CD4-positive, alpha-beta T cell (primary cell): Measurements from ENCODE around the gene OR3A3. TPM values are rescaled to one million over a fixed set of nuclear protein-coding genes. Genes with fewer than 3 reads are reported as not detected.
"Not testable (repeated sequence)": the region's sequence is repeated elsewhere in the genome, so short reads cannot be mapped to it uniquely, and the experiment has no call there.

ENCODE experiments used
- ATAC-seq: fragments of 200-7000 bp; cut with Tn5 transposase; one replicate; pipeline ENCODE4 v1.10.0; 2022; ENCODE audit warnings: mild to moderate bottlenecking; ENCODE audit not compliant: poor library complexity
- CTCF ChIA-PET: fragments of 350-600 bp; sonication (Branson Sonifier 250); formaldehyde crosslinking; loops from one replicate; lab custom pipeline; 2021; ENCODE audit warnings: antibody characterized with exemption, inconsistent platforms; lab: Charles Lee
- POLR2A ChIA-PET: fragments of 350-600 bp; sonication (Branson Sonifier 250); formaldehyde crosslinking; loops from one replicate; lab custom pipeline; 2021; ENCODE audit warnings: antibody characterized with exemption, inconsistent platforms; lab: Charles Lee
- DNase-seq, 14 experiments: peaks; one replicate each; pipeline ENCODE4 v3.0.0-alpha.2; 2013 to 2020; ENCODE audit warnings: mixed read lengths in 2 of 14
- H3K27ac ChIP-seq, 2 donors: one replicate each; pipeline versions ENCODE4 v1.5.1 to v1.7.0; 2013; ENCODE audit warnings: low read length in 2 of 2, low read depth in 1 of 2, mild to moderate bottlenecking in 1 of 2
- H3K27me3 ChIP-seq, 2 experiments: 1 replicate in 1 of 2; 2 replicates in 1 of 2; pipeline versions ENCODE4 v1.6.1 to v1.7.0; 2013; ENCODE audit warnings: low read length in 2 of 2, control low read depth in 1 of 2, mild to moderate bottlenecking in 1 of 2, moderate library complexity in 1 of 2; ENCODE audit not compliant: insufficient read depth in 2 of 2, control insufficient read depth in 1 of 2
- H3K36me3 ChIP-seq: one replicate; pipeline ENCODE4 v1.6.1; 2013; ENCODE audit warnings: low read length, control low read depth; ENCODE audit not compliant: insufficient read depth
- H3K4me1 ChIP-seq: one replicate; pipeline ENCODE4 v1.6.1; 2013; ENCODE audit warnings: low read length, control low read depth; ENCODE audit not compliant: insufficient read depth
- H3K4me3 ChIP-seq: one replicate; pipeline ENCODE4 v1.5.1; 2013; ENCODE audit warnings: mild to moderate bottlenecking, low read length, moderate library complexity
- H3K9me3 ChIP-seq, 2 experiments: 1 replicate in 1 of 2; 2 replicates in 1 of 2; pipeline versions ENCODE4 v1.6.1 to v1.7.0; 2013; ENCODE audit warnings: low read length in 2 of 2, mild to moderate bottlenecking in 2 of 2, control low read depth in 1 of 2, moderate library complexity in 1 of 2; ENCODE audit not compliant: control insufficient read depth in 1 of 2, insufficient read depth in 1 of 2
- H3K27ac Mint-ChIP-seq: one replicate; pipeline ENCODE4 v1.8.0; 2020; ENCODE audit warnings: mixed read lengths
- H3K27me3 Mint-ChIP-seq: one replicate; pipeline ENCODE4 v1.8.0; 2021; ENCODE audit warnings: mixed read lengths
- H3K36me3 Mint-ChIP-seq: one replicate; pipeline ENCODE4 v1.8.0; 2021; ENCODE audit warnings: low read depth, mixed read lengths
- H3K4me1 Mint-ChIP-seq: one replicate; pipeline ENCODE4 v1.8.0; 2021; ENCODE audit warnings: low read depth, mixed read lengths
- H3K4me3 Mint-ChIP-seq: one replicate; pipeline ENCODE4 v1.8.0; 2020; ENCODE audit warnings: mild to moderate bottlenecking, mixed read lengths
- H3K9me3 Mint-ChIP-seq: one replicate; pipeline ENCODE4 v1.8.0; 2020; ENCODE audit warnings: mixed read lengths
- intact Hi-C, 2 experiments: fragments of 100-400 bp; cut with DNase I in 1 of 2; cut with micrococcal nuclease in 1 of 2; formaldehyde crosslinking; loops; one replicate each; pipeline versions ENCODE4 v1.15.1 to v1.9.0; 2023 to 2025; cut with DNase I, micrococcal nuclease
- total RNA-seq, 174 experiments: library from RNA in 2 of 174; stranded (reverse) in 2 of 174; gene quantifications; one replicate each; pipeline ENCODE4 v1.2.3 and lab custom pipeline; 2021 to 2026
- TF ChIP-seq, protein P1 (sequence below): fragments of 200-600 bp; IDR thresholded peaks from one replicate; pipeline ENCODE4 v1.8.0; 2022; ENCODE audit warnings: antibody characterized with exemption, mild to moderate bottlenecking

OR3A3 gene
- total RNA-seq, 2 experiments from 2014 or later, result not detected

- ChIA-PET CTCF (no interaction called here), POLR2A (no interaction called here)
- ATAC-seq, result no peak
- H3K9me3 Mint-ChIP-seq, result no peaks in the 10 kb centered on the region
- Histone ChIP-seq H3K9me3 (no peaks in the 10 kb centered on the region), H3K27me3 (peaks cover 2 to 3% of the 10 kb centered on the region in 2 experiments), H3K36me3 (no peaks in the 10 kb centered on the region), H3K4me1 (no peaks in the 10 kb centered on the region), H3K4me3 (no peak overlapping the region), H3K27ac (no peak overlapping the region)
- H3K27ac Mint-ChIP-seq, result no peak overlapping the region
- TF ChIP-seq, protein P1, sequence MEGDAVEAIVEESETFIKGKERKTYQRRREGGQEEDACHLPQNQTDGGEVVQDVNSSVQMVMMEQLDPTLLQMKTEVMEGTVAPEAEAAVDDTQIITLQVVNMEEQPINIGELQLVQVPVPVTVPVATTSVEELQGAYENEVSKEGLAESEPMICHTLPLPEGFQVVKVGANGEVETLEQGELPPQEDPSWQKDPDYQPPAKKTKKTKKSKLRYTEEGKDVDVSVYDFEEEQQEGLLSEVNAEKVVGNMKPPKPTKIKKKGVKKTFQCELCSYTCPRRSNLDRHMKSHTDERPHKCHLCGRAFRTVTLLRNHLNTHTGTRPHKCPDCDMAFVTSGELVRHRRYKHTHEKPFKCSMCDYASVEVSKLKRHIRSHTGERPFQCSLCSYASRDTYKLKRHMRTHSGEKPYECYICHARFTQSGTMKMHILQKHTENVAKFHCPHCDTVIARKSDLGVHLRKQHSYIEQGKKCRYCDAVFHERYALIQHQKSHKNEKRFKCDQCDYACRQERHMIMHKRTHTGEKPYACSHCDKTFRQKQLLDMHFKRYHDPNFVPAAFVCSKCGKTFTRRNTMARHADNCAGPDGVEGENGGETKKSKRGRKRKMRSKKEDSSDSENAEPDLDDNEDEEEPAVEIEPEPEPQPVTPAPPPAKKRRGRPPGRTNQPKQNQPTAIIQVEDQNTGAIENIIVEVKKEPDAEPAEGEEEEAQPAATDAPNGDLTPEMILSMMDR, result no peak
- no peak for DNase-seq
- no peak overlapping the region for H3K4me3 Mint-ChIP-seq
- peaks cover 20% of the 10 kb centered on the region for H3K27me3 Mint-ChIP-seq
- H3K36me3 Mint-ChIP-seq, result no peaks in the 10 kb centered on the region
- intact Hi-C loops, result loop anchor here in 1 of 2 experiments (10.0 kb wide), 1 partner anchor 131 kb away; no protein-coding TSS in a partner anchor
- H3K4me1 Mint-ChIP-seq, result no peaks in the 10 kb centered on the region
These were observed 4.4 kb downstream of the OR3A3 start for GRCh38 chr17:3415610-3416009.

- no peak overlapping the region for H3K4me3 ChIP-seq
- TF ChIP-seq, protein P1, result no peak
- intact Hi-C loops, result loop anchor here in 1 of 2 experiments (10.0 kb wide), 1 partner anchor 133 kb away; no protein-coding TSS in a partner anchor
- ChIA-PET POLR2A (no interaction called here), CTCF (no interaction called here)
- no peak overlapping the region for H3K4me3 Mint-ChIP-seq
- no peaks in the 10 kb centered on the region for H3K9me3 ChIP-seq
- H3K4me1 Mint-ChIP-seq, result no peaks in the 10 kb centered on the region
- ATAC-seq (no peak), DNase-seq (no peak)
- H3K27ac ChIP-seq, result no peak overlapping the region
- peaks cover 3 to 4% of the 10 kb centered on the region in 2 experiments for H3K27me3 ChIP-seq
- no peaks in the 10 kb centered on the region for H3K36me3 ChIP-seq
- H3K27me3 Mint-ChIP-seq, result peaks cover 15% of the 10 kb centered on the region
- H3K4me1 ChIP-seq, result no peaks in the 10 kb centered on the region
- H3K9me3 Mint-ChIP-seq, result no peaks in the 10 kb centered on the region
- H3K27ac Mint-ChIP-seq, result no peak overlapping the region
- H3K36me3 Mint-ChIP-seq, result no peaks in the 10 kb centered on the region
These were observed 7.1 kb downstream of the OR3A3 start for GRCh38 chr17:3418222-3418621.

- H3K27me3 ChIP-seq, CTCF ChIA-PET, H3K27ac Mint-ChIP-seq, H3K4me3 ChIP-seq, H3K9me3 Mint-ChIP-seq, POLR2A ChIA-PET, H3K27ac ChIP-seq, H3K9me3 ChIP-seq, H3K36me3 ChIP-seq, ATAC-seq, intact Hi-C loops, H3K4me3 Mint-ChIP-seq, H3K4me1 Mint-ChIP-seq, H3K4me1 ChIP-seq, H3K36me3 Mint-ChIP-seq: not testable (repeated sequence)
- H3K27me3 Mint-ChIP-seq, result peaks cover 39% of the 10 kb centered on the region
- DNase-seq, result peak in 4 of 14 experiments; percentile 2 to 20 (median 14)
These were observed 22.0 kb downstream of the OR3A3 start for GRCh38 chr17:3433215-3433614.

DNA sequence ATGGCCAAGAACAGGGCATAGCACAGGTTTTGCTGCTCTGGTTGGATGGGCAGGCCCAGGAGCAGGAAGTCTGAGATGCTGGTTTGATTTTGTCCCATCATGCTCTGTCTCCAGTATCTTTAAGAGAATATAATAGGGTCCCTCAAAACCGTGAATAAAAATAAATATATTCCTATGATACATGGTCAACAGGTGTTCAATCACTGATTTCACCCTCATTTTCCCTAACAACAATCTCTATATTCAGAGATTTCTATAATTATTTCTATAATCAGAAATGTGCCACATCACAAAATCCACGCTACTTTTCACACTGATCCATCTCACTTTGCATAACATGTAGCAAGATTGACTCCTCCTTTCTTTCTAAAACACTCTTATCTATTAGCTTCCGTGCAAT lies 22.6 kb downstream of the OR3A3 start, which contains the start of gene OR1E2:
OR1E2 (minus strand) TSS at position 101 of the 400 bp plus-strand sequence; CDS start at position 101, 0 bp downstream.
- Histone ChIP-seq H3K4me3 (no peak within 1 kb of the TSS), H3K4me1 (no peaks in the 10 kb centered on the region), H3K27ac (no peak within 1 kb of the TSS), H3K9me3 (peaks cover 0 to 7% of the 10 kb centered on the region in 2 experiments), H3K36me3 (no peaks in the 10 kb centered on the region), H3K27me3 (peaks cover 1 to 2% of the 10 kb centered on the region in 2 experiments)
- intact Hi-C loops, result no loop called here
- ATAC-seq (no peak), DNase-seq (no peak)
- H3K4me3 Mint-ChIP-seq, result no peak within 1 kb of the TSS
- ChIA-PET CTCF (no interaction called here), POLR2A (no interaction called here)
- H3K4me1 Mint-ChIP-seq, result no peaks in the 10 kb centered on the region
- H3K36me3 Mint-ChIP-seq, result no peaks in the 10 kb centered on the region
- peaks cover 7% of the 10 kb centered on the region for H3K9me3 Mint-ChIP-seq
- no peak within 1 kb of the TSS for H3K27ac Mint-ChIP-seq
- peaks cover 41% of the 10 kb centered on the region for H3K27me3 Mint-ChIP-seq
- TF ChIP-seq, protein P1, result no peak
